Epithelial cell of esophagus (primary cell): ENCODE results near the gene TMOD1.

ENCODE experiments used
- DNase-seq: peaks from one replicate; pipeline ENCODE4 v3.0.0; 2010; ENCODE audit warnings: low read depth
- H3K4me3 ChIP-seq: 2 replicates; pipeline ENCODE4 v1.5.1; 2011; ENCODE audit warnings: mild to moderate bottlenecking, low read length, control low read depth
- CTCF ChIP-seq: IDR thresholded peaks from 2 replicates; pipeline ENCODE4 v1.5.1; 2011; ENCODE audit warnings: low read depth, mild to moderate bottlenecking, low read length, control low read depth, inconsistent platforms; ENCODE audit not compliant: insufficient read depth; ENCODE audit errors: missing control alignments

Gene TMOD1

GRCh38 chr9:97547098-97547829 is 45.8 kb downstream of the TMOD1 start:
- no peak overlapping the region for H3K4me3 ChIP-seq
- no peak for TF ChIP-seq CTCF
- no peak for DNase-seq

- no peak for TF ChIP-seq CTCF
- no peak for DNase-seq
Observed at GRCh38 chr9:97548379-97548778, 46.9 kb downstream of the TMOD1 start.

GRCh38 chr9:97548819-97549540 is 47.5 kb downstream of the TMOD1 start:
- no peak for DNase-seq
- TF ChIP-seq CTCF = no peak
- no peak overlapping the region for H3K4me3 ChIP-seq

More at GRCh38 chr9:97548379-97548778, 46.9 kb downstream of the TMOD1 start:
- no peak overlapping the region for H3K4me3 ChIP-seq

GRCh38 chr9:97550386-97550785 is 48.9 kb downstream of the TMOD1 start:
- no peak for TF ChIP-seq CTCF
- no peak overlapping the region for H3K4me3 ChIP-seq
- no peak for DNase-seq

- no peak for DNase-seq
- H3K4me3 ChIP-seq = no peak overlapping the region
- TF ChIP-seq CTCF = no peak
Observed at GRCh38 chr9:97551308-97551707, 49.8 kb downstream of the TMOD1 start.

- TF ChIP-seq CTCF = no peak
Observed at GRCh38 chr9:97553141-97553540, 51.7 kb downstream of the TMOD1 start.

More at GRCh38 chr9:97553141-97553540, 51.7 kb downstream of the TMOD1 start:
- no peak for DNase-seq
- H3K4me3 ChIP-seq = no peak overlapping the region
